VCaP (cell line): ENCODE measurements around the gene FGR.

Source experiments
- H3K27ac ChIP-seq: fragments of 450-650 bp; 2 replicates; pipeline ENCODE4 v1.5.1; 2017
- TF ChIP-seq, protein P1 (sequence below): fragments of 450-650 bp; conservative IDR thresholded peaks from 2 replicates; pipeline ENCODE4 v1.5.1; 2017; ENCODE audit warnings: mild to moderate bottlenecking, moderate library complexity

Gene FGR

DNA sequence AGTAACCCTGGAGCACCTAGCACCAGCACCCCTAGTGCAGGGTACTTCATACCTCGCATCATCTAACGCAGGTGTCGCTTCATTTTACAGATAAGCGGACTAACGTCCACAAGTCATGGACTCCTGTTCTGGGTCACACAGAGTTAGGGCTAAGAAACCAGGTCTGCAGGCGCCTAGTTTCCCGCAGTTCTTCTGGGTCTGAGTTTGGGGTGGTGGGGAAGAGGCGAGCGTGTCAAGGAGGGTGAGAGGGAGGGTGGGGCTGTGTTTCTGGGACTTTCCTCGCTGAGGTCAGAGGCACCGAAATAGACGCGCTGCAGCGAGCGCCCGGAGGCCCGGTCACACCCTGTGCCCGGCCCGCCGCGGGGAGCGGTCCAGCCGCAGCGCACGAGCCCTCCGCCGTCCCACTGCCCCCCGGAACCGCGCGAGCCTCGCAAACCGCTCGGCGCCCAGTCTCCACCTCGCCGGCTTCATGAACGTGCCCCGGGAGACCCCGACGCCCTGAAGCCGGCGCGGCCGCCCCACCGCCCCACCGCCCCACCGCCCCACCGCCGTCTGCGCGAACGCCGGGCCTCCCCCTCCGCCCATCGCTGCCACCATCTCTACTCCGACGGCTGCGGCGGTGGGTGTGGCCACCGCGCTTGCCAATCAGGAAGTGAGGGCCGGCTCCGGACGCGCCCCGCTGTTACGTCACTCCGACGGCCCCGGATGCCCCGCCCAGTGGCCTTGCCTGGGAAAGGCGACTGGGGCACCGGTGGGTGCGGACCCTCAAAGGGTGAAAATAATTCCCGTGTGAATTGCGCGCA, 24.7 kb upstream of the FGR start:
- TF ChIP-seq, protein P1, sequence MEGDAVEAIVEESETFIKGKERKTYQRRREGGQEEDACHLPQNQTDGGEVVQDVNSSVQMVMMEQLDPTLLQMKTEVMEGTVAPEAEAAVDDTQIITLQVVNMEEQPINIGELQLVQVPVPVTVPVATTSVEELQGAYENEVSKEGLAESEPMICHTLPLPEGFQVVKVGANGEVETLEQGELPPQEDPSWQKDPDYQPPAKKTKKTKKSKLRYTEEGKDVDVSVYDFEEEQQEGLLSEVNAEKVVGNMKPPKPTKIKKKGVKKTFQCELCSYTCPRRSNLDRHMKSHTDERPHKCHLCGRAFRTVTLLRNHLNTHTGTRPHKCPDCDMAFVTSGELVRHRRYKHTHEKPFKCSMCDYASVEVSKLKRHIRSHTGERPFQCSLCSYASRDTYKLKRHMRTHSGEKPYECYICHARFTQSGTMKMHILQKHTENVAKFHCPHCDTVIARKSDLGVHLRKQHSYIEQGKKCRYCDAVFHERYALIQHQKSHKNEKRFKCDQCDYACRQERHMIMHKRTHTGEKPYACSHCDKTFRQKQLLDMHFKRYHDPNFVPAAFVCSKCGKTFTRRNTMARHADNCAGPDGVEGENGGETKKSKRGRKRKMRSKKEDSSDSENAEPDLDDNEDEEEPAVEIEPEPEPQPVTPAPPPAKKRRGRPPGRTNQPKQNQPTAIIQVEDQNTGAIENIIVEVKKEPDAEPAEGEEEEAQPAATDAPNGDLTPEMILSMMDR = no peak
- H3K27ac ChIP-seq = peak overlapping the region; percentile 30; the same call in 1 of the 2 replicates

DNA sequence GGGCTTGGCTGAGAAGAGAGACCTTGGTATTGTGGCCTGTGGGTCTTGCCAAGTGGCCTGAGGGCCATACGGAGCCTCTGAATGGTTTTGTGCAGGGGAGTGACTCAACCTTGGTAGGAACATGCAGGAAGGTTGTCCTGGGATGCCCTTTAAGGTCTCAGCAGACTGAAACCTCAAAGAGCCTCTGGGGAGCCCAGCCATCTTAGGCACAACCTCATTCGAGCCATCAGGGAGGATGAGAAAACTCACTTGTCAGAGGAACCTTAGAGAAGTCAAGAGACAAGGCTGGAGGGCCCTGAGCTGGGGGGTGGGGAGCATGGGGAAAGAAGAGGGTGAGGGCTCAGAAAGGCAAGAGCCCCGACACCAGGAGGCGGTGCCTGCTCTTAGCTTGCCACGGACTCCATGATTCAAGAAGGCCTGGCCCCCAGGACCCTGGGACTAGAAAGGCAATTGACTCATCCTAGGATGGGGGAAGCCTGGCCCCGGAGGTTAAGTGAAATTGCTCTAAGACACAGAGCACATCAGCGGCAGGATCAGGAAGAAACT, 24.0 kb upstream of the FGR start:
- TF ChIP-seq, protein P1 = no peak
- H3K27ac ChIP-seq = no peak overlapping the region; the same call in 1 of the 2 replicates

DNA sequence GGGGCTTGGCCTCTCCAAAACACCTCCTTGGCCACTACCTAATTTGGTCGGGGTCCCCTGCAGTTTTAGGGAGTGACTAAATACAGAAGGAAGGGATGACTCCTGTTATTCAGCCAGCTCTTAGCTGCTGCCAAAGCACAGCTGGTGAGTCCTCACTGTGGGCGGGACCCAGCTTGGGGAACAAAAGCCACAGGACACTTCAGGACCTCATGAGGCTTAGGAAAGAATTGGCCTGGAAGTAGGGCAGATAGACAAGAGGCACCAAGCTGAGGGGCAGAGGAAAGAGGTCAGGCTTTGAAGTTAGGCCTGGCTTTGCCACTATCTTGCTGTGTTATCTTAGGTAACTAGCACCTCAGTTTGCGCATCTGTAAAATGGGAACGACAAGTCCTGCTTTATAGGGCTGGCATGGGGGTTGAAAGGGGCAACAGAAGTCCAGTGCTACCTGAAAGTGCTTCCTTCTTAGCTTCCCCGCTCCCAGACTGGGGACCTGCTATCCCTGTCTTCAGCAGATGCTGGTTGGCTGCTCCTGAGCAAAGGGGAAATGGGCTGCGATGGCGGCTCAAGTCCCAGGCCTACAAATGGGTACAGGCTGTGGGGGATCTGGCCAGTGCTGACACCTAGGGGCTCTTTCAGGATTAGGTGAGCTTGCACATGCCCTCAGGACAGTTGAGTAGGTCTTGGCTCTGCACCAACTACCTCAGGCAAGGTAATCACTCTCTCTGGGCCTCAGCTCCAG, 21.3 kb upstream of the FGR start:
- no peak overlapping the region for H3K27ac ChIP-seq
- TF ChIP-seq, protein P1 = no peak

DNA sequence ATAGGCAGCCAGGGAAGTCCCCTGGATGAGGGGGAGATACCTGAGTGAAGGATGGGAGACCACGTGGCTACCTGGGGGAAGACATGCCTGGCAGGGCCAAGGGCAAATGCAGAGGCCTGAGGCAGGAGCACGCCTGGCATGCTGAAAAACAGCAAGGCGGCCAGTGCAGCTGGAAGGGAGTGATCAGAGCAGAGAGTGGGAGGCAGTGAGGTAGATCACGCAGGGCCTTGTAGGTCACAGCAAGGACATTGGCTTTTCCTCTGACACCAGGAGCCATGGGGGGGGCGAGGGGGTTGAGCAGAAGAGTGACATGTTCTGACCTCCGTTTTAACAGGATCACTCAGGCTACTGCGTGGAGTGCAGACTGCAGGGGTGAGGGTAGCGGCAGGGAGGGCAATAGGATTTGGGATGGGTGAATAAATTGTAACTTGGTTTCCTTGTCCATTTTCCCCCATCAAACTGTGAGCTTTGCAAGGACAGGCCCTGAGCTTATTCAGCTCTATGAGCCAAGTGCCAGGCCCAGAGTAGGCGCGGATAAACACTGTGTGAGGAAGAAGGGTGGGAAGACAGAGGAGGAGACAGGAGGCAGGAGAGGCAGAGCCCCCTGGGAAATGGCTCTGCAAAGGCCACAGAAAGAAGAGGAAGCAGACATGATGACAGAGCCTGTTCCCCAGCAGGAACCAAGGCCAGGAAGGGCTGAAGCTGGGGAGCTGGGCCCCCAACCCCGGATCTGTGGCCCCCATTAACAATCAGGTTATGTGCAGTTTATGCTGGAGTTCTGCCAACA, 20.4 kb upstream of the FGR start:
- TF ChIP-seq, protein P1 = no peak
- no peak overlapping the region for H3K27ac ChIP-seq

DNA sequence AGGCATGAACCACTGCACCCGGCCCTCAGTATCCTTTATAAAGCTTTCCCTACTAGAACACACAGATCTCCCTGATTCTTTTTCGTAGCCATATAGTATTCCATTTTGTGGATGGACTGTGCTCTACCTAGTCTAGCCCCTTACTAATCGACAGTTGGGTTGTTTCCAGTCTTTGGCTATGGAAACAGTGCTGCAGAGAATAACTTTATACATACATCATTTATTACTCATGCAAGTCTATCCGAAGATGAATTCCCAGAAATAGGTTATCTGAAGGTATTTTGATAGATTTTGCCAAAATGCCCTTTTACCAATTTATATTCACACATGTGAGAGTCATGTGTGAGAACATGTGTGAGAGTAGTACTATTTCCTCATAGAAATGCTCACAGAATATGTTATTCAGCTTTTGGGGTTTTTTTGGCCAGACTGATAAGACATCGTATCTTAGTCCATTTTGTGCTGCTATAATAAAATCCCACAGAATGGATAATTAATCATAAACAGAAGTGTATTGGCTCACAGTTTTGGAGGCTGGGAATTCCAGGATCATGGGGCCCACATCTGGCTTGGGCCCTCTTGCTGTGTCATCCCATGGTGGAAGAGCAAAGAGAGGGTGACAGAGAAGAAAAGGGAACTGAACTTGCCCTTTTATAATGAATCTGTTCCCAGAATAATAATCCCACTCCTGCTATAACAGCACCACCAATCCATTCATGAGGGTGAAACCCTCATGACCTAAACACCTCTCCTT, 17.3 kb upstream of the FGR start:
- TF ChIP-seq, protein P1 = no peak
- H3K27ac ChIP-seq = no peak overlapping the region

DNA sequence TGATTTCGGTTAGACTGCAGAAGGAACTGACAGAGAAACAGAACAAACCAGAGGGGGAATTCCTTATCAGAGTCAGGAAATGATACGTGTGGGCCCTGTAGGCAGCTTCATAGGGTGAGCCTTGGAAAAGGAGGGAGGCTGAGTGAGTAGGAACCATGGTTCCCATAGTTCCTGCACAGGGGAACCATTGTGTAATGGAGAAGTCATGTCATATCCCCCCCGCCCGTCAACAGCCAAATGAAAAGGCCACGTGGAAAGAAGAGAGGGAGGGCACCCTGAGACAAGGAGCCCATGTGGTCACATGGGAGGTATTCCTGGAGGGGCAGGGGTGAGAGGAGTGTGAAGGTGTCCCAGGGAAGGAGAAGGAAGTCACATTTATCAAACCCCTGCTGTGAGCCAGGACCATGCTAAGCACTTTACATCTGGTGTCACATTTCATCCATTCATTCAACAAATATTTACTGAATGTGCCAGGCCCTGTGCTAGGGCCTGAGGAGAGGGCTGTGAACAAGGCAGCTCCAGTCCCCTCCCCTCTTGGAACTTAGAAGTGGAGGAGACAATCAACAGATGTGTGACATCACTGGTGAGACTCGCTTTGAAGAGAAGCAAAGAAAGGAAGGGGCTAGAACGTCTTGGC, 15.7 kb upstream of the FGR start:
- no peak overlapping the region for H3K27ac ChIP-seq
- TF ChIP-seq, protein P1 = no peak
